BJ (cell line): ENCODE results near the gene GNPDA1. TPM values are rescaled to one million over a fixed set of nuclear protein-coding genes. Genes with fewer than 3 reads are reported as not detected.

ENCODE experiments used
- CTCF ChIA-PET: fragments of 350-600 bp; formaldehyde crosslinking; extraction: SDS; loops from one replicate; lab custom pipeline; 2021; ENCODE audit warnings: antibody characterized with exemption, inconsistent platforms; lab: Yijun Ruan, JAX
- POLR2A ChIA-PET: fragments of 300-600 bp; sonication (Branson Sonifier 250); formaldehyde crosslinking; extraction: SDS; loops from one replicate; lab custom pipeline; 2021; ENCODE audit warnings: antibody characterized with exemption; lab: Charles Lee
- DNase-seq: peaks from one replicate; pipeline ENCODE4 v3.0.0-alpha.2; 2011; ENCODE audit warnings: low read depth
- H3K27me3 ChIP-seq: 2 replicates; pipeline ENCODE4 v1.6.0; 2011; ENCODE audit warnings: low read length; ENCODE audit not compliant: control insufficient read depth, insufficient read depth
- H3K36me3 ChIP-seq: 2 replicates; pipeline ENCODE4 v1.5.1; 2011; ENCODE audit warnings: low read length; ENCODE audit not compliant: control insufficient read depth, insufficient read depth
- H3K4me3 ChIP-seq: 2 replicates; pipeline ENCODE4 v1.5.1; 2011; ENCODE audit warnings: low read depth, mild to moderate bottlenecking, control low read depth, low read length
- polyA plus RNA-seq: library from polyadenylated mRNA; depleted of rRNA; stranded (reverse); fragments of >200 nt; gene quantifications from 2 replicates; pipeline ENCODE4 v1.2.3, GENCODE V29; 2011
- TF ChIP-seq, protein P1 (sequence below): IDR thresholded peaks from 2 replicates; pipeline ENCODE4 v1.5.1; 2011; ENCODE audit warnings: low read depth, mild to moderate bottlenecking, control low read depth, inconsistent platforms, low read length, moderate library complexity; ENCODE audit not compliant: insufficient read depth

The GNPDA1 gene
- polyA plus RNA-seq, 1 experiment, result 12.5 TPM

DNA sequence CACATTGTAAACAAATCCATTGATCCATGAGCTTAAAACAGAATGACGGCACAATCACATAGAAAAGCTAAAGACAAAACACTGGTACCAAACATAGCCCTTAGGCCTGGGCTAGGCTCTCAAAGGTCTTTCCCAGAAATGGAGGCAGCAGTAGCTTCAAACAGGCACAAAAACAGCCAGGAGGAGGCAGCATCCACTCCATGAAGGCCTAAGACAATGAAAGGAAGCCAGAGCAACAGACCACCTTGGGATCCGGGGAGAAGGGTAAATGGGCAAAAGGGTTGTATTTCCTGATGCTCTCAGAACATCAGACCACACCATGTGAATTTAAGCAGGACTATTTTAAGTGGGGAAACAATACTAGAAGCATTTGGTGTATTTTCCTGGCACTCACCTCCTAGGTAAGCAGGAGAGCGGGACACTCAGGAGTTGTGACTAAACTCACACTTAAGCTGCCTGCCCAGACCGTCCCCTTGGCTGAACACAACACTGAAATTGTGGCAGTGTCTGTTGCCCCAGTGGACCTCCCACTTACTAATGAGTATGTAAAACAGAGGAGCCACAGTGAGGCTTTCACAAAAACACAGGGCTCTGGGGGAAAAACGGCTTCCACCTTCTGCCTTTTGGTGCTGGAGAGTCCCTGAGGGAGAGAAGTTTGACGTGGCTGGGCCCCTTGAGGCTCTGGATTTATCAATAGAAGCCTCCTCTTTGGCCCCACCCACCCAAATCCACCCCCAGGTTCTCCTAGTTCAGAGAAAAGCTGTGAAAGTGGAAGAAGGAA is 11.9 kb downstream of the GNPDA1 start:
- ChIA-PET CTCF (interaction anchor here (0.7 to 2.2 kb wide), 5 partner anchors 12 to 142 kb away, joined by 3 to 8 read pairs (median 4); partner anchors contain the start of genes GNPDA1 and RNF14), POLR2A (no interaction called here)
- no peak overlapping the region for H3K4me3 ChIP-seq
- no peaks in the 10 kb centered on the region for H3K27me3 ChIP-seq
- TF ChIP-seq, protein P1, sequence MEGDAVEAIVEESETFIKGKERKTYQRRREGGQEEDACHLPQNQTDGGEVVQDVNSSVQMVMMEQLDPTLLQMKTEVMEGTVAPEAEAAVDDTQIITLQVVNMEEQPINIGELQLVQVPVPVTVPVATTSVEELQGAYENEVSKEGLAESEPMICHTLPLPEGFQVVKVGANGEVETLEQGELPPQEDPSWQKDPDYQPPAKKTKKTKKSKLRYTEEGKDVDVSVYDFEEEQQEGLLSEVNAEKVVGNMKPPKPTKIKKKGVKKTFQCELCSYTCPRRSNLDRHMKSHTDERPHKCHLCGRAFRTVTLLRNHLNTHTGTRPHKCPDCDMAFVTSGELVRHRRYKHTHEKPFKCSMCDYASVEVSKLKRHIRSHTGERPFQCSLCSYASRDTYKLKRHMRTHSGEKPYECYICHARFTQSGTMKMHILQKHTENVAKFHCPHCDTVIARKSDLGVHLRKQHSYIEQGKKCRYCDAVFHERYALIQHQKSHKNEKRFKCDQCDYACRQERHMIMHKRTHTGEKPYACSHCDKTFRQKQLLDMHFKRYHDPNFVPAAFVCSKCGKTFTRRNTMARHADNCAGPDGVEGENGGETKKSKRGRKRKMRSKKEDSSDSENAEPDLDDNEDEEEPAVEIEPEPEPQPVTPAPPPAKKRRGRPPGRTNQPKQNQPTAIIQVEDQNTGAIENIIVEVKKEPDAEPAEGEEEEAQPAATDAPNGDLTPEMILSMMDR, result no peak
- peaks cover 12% of the 10 kb centered on the region for H3K36me3 ChIP-seq
- no peak for DNase-seq

DNA sequence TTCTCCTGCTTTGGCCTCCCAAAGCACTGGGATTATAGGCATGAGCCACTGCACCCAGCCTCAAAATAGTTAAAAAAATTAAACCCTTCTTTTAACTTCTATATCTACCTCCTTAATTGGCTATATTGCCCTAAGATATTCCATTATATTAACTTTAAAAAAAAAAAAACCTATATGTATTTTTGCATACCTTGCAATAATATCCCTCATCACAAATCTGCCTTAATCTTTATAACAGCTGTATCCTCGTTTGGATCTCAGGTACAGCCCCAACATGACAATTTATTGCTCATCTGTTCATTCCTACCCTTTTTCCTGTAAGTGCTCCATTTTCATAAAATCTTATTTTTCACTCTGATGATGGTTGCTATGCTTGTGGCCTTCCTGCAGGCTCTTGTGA is 12.7 kb downstream of the GNPDA1 start:
- CTCF ChIA-PET, result interaction anchor here (0.7 to 2.2 kb wide), 4 partner anchors 14 to 143 kb away, joined by 3 to 8 read pairs (median 4); partner anchors contain the start of gene RNF14
- TF ChIP-seq, protein P1, result no peak
- H3K27me3 ChIP-seq, result no peaks in the 10 kb centered on the region
- H3K36me3 ChIP-seq, result peaks cover 7% of the 10 kb centered on the region
- H3K4me3 ChIP-seq, result no peak overlapping the region
- no peak for DNase-seq
- POLR2A ChIA-PET, result no interaction called here

DNA sequence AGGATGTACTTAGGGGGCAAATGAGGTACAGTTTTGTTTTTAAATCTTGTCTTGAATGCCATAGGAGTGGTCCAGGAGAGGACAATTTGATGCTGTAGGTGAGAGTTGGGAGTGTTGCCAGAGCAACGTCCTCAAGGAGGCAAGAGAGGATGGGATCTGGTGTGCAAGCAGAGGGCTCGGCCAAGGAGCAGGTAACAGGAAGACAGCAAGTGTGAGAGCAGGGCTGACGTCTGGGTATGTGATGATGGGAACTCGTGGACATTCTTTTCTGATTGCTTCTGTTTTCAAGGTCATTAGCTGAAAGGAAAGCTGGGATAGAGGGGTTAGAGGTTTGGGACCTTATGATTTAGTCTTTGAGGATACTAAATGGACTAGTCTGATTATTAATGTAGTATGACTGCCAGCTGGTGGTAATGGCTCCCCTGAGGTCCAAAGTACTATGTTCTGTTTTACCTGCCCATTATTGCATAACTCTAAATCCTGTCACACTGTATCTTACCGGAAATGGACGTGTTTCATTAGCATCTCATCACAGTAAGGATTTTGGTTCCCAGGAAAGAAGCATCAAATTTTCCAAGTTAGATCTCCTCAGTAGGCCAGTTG is 15.4 kb downstream of the GNPDA1 start:
- TF ChIP-seq, protein P1, result no peak
- ChIA-PET POLR2A (no interaction called here), CTCF (interaction anchor here (1.8 to 11.0 kb wide), 2 partner anchors 17 to 148 kb away, joined by 5 to 124 read pairs; no protein-coding TSS in a partner anchor)
- Histone ChIP-seq H3K36me3 (peaks cover 3% of the 10 kb centered on the region), H3K4me3 (no peak overlapping the region), H3K27me3 (no peaks in the 10 kb centered on the region)
- no peak for DNase-seq

DNA sequence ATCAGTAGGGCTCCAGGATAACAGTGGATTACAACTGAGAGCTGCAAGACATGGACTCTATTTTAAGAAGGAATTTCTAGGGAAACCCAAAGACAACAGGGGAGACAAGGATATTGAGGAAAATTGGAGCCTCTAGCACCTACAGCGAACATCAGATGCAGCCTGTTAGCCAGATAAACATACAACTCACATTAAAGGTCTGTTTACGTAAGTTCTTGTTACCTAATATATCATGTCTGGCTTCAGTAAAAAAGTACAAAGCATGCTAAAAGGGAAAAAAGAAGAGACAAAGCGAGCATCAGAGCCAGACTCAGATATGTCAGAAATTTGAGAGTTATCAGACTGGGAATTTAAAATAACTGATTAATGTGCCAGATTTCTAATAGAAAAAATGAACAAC is 17.2 kb downstream of the GNPDA1 start:
- TF ChIP-seq, protein P1, result no peak
- H3K4me3 ChIP-seq, result no peak overlapping the region
- H3K27me3 ChIP-seq, result no peaks in the 10 kb centered on the region
- ChIA-PET POLR2A (no interaction called here), CTCF (interaction anchor here (1.2 to 11.0 kb wide), 3 partner anchors 18 to 331 kb away, joined by 5 to 124 read pairs (median 50); partner anchors contain the start of gene GNPDA1)
- DNase-seq, result no peak
- peaks cover 3% of the 10 kb centered on the region for H3K36me3 ChIP-seq
